Mesenchymal stem cell (in vitro differentiated cells and primary cell): Measurements from ENCODE around the gene P2RX2.

ENCODE experiments used
- DNase-seq: peaks from one replicate; pipeline ENCODE4 v3.0.0-alpha.2; 2013
- H2AFZ ChIP-seq: one replicate; pipeline ENCODE4 v1.6.1; 2013; ENCODE audit warnings: low read depth, mild to moderate bottlenecking, control low read depth, inconsistent platforms, low read length, moderate library complexity
- H2AK5ac ChIP-seq: 2 replicates; pipeline ENCODE4 v1.6.1; 2013; ENCODE audit warnings: low read length, moderate library complexity, mild to moderate bottlenecking, inconsistent platforms; ENCODE audit not compliant: severe bottlenecking
- H2BK120ac ChIP-seq: one replicate; pipeline ENCODE4 v1.6.1; 2013; ENCODE audit warnings: low read depth, mild to moderate bottlenecking, inconsistent platforms, low read length, moderate library complexity
- H2BK12ac ChIP-seq, 2 experiments: one replicate each; pipeline ENCODE4 v1.6.1; 2013; ENCODE audit warnings: inconsistent platforms in 2 of 2, low read length in 2 of 2, mild to moderate bottlenecking in 2 of 2, moderate library complexity in 2 of 2, control low read depth in 1 of 2
- H2BK15ac ChIP-seq: one replicate; pipeline ENCODE4 v1.6.1; 2013; ENCODE audit warnings: mild to moderate bottlenecking, low read depth, inconsistent platforms; ENCODE audit not compliant: poor library complexity, severe bottlenecking
- H2BK5ac ChIP-seq: 2 replicates; pipeline ENCODE4 v1.6.1; 2013; ENCODE audit warnings: low read depth, mild to moderate bottlenecking, low read length, control low read depth, inconsistent platforms; ENCODE audit not compliant: poor library complexity, severe bottlenecking
- H3K14ac ChIP-seq, 2 experiments: one replicate each; pipeline ENCODE4 v1.6.1; 2013; ENCODE audit warnings: inconsistent platforms in 2 of 2, low read length in 2 of 2, control low read depth in 1 of 2, mild to moderate bottlenecking in 1 of 2, moderate library complexity in 1 of 2
- H3K18ac ChIP-seq, 2 experiments: one replicate each; pipeline ENCODE4 v1.6.1; 2013; ENCODE audit warnings: inconsistent platforms in 2 of 2, low read length in 2 of 2, control low read depth in 1 of 2, low read depth in 1 of 2, mild to moderate bottlenecking in 1 of 2
- H3K23ac ChIP-seq, 2 experiments: one replicate each; pipeline ENCODE4 v1.6.1; 2013; ENCODE audit warnings: inconsistent platforms in 2 of 2, low read length in 2 of 2, mild to moderate bottlenecking in 2 of 2, moderate library complexity in 2 of 2, control low read depth in 1 of 2
- H3K27ac ChIP-seq: 2 replicates; pipeline ENCODE4 v1.5.1; 2013; ENCODE audit warnings: mild to moderate bottlenecking, moderate library complexity, low read length, control low read depth, inconsistent platforms; ENCODE audit not compliant: poor library complexity, severe bottlenecking
- H3K27me3 ChIP-seq, 2 experiments: 2 replicates each; pipeline versions ENCODE4 v1.6.1 to v1.7.0; 2013; ENCODE audit warnings: low read length in 2 of 2, mild to moderate bottlenecking in 2 of 2, moderate library complexity in 2 of 2, control low read depth in 1 of 2, inconsistent platforms in 1 of 2; ENCODE audit not compliant: control insufficient read depth in 1 of 2, insufficient read depth in 1 of 2
- H3K36me3 ChIP-seq, 2 experiments: 2 replicates each; pipeline versions ENCODE4 v1.6.1 to v1.7.0; 2013; ENCODE audit warnings: low read length in 2 of 2, control low read depth in 1 of 2, inconsistent platforms in 1 of 2, low read depth in 1 of 2, mild to moderate bottlenecking in 1 of 2; ENCODE audit not compliant: insufficient read depth in 2 of 2, control insufficient read depth in 1 of 2
- H3K4ac ChIP-seq, 2 experiments: one replicate each; pipeline ENCODE4 v1.6.1; 2013; ENCODE audit warnings: inconsistent platforms in 2 of 2, low read length in 2 of 2, mild to moderate bottlenecking in 2 of 2, moderate library complexity in 2 of 2, control low read depth in 1 of 2, low read depth in 1 of 2
- H3K4me1 ChIP-seq: 2 replicates; pipeline ENCODE4 v1.6.1; 2013; ENCODE audit warnings: low read depth, low read length, control low read depth; ENCODE audit not compliant: control insufficient read depth, insufficient read depth
- H3K4me2 ChIP-seq: 2 replicates; pipeline ENCODE4 v1.6.1; 2013; ENCODE audit warnings: low read length, mild to moderate bottlenecking, inconsistent platforms; ENCODE audit not compliant: poor library complexity, severe bottlenecking
- H3K4me3 ChIP-seq, 2 experiments: 2 replicates each; pipeline versions ENCODE4 v1.5.1 to v1.7.0; 2013; ENCODE audit warnings: low read length in 2 of 2, mild to moderate bottlenecking in 2 of 2, control low read depth in 1 of 2, low read depth in 1 of 2; ENCODE audit not compliant: insufficient read depth in 1 of 2
- H3K79me1 ChIP-seq: replicated peaks from 2 replicates; pipeline ENCODE4 v1.6.1; 2013; ENCODE audit warnings: mild to moderate bottlenecking, control low read depth, low read length, inconsistent platforms; ENCODE audit not compliant: poor library complexity, severe bottlenecking
- H3K9ac ChIP-seq: 2 replicates; pipeline ENCODE4 v1.7.0; 2013; ENCODE audit warnings: mild to moderate bottlenecking, low read length, moderate library complexity
- H3K9me3 ChIP-seq: 2 replicates; pipeline ENCODE4 v1.7.0; 2013; ENCODE audit warnings: mild to moderate bottlenecking, low read length; ENCODE audit not compliant: control insufficient read depth
- H4K8ac ChIP-seq: one replicate; pipeline ENCODE4 v1.6.1; 2013; ENCODE audit warnings: inconsistent platforms, mild to moderate bottlenecking, low read length, moderate library complexity
- H4K91ac ChIP-seq: one replicate; pipeline ENCODE4 v1.6.1; 2013; ENCODE audit warnings: mild to moderate bottlenecking, low read length, inconsistent platforms
- WGBS: methylation state at CpG from one replicate; pipeline ENCODE4 v1.1.7; 2013; ENCODE audit warnings: mixed read lengths; 5-methylcytosine and 5-hydroxymethylcytosine counted together

P2RX2 gene

DNA sequence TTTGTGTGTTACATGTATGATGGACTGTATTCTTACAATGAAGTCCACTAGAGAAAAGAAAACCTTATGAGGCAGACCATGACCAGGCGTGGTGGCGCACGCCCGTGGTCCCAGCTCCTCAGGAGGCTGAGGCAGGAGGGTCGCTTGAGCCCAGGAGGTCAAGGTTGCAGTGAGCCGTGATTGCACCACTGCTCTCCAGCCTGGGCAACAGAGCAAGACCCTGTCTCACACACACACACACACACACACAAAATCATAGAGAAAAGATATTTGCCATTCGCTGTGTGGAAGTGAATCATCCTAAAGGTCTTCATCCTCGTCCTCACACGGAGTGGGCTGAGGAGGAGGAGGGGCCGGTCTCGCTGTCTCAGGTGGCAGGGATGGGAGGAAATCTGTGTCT, 40.5 kb upstream of the P2RX2 start:
- no peak overlapping the region for H3K9ac ChIP-seq
- no peak overlapping the region for H2BK12ac ChIP-seq
- no peak overlapping the region for H3K27ac ChIP-seq
- no peak overlapping the region for H3K4me2 ChIP-seq
- peaks cover 18 to 80% of the 10 kb centered on the region in 2 experiments for H3K36me3 ChIP-seq
- peaks cover 5% of the 10 kb centered on the region in 2 experiments for H3K27me3 ChIP-seq
- H4K8ac ChIP-seq = no peak overlapping the region
- no peak overlapping the region for H3K4ac ChIP-seq
- no peak overlapping the region for H4K91ac ChIP-seq
- H2BK15ac ChIP-seq = no peak overlapping the region
- H3K23ac ChIP-seq = no peak overlapping the region
- no peak overlapping the region for H3K4me3 ChIP-seq
- no peaks in the 10 kb centered on the region for H3K9me3 ChIP-seq
- no peak overlapping the region for H2BK5ac ChIP-seq
- peaks cover under 1% of the 10 kb centered on the region for H3K79me1 ChIP-seq
- H3K4me1 ChIP-seq = peaks cover 10% of the 10 kb centered on the region
- H3K18ac ChIP-seq = no peak overlapping the region
- H3K14ac ChIP-seq = no peak overlapping the region
- WGBS = 88% methylated on average over 10 of the region's 11 CpGs
- no peak for DNase-seq
- no peak overlapping the region for H2AFZ ChIP-seq
- no peak overlapping the region for H2AK5ac ChIP-seq
- no peak overlapping the region for H2BK120ac ChIP-seq

- Histone ChIP-seq H3K4me3 (no peak overlapping the region), H2BK5ac (no peak overlapping the region), H3K27me3 (peaks cover 5 to 7% of the 10 kb centered on the region in 2 experiments), H3K79me1 (no peaks in the 10 kb centered on the region), H3K36me3 (peaks cover 18 to 80% of the 10 kb centered on the region in 2 experiments), H3K9me3 (no peaks in the 10 kb centered on the region), H3K14ac (no peak overlapping the region), H3K23ac (no peak overlapping the region), H2AFZ (no peak overlapping the region), H2BK12ac (no peak overlapping the region), H3K4ac (no peak overlapping the region), H2BK120ac (no peak overlapping the region), H3K9ac (no peak overlapping the region), H4K91ac (no peak overlapping the region), H2BK15ac (no peak overlapping the region), H3K27ac (no peak overlapping the region), H2AK5ac (no peak overlapping the region), H3K18ac (no peak overlapping the region), H4K8ac (no peak overlapping the region), H3K4me2 (no peak overlapping the region), H3K4me1 (peaks cover 14% of the 10 kb centered on the region)
- WGBS = 91% methylated on average over 11 of the region's 11 CpGs
- no peak for DNase-seq
Observed at GRCh38 chr12:132578826-132579225, 39.8 kb upstream of the P2RX2 start.

DNA sequence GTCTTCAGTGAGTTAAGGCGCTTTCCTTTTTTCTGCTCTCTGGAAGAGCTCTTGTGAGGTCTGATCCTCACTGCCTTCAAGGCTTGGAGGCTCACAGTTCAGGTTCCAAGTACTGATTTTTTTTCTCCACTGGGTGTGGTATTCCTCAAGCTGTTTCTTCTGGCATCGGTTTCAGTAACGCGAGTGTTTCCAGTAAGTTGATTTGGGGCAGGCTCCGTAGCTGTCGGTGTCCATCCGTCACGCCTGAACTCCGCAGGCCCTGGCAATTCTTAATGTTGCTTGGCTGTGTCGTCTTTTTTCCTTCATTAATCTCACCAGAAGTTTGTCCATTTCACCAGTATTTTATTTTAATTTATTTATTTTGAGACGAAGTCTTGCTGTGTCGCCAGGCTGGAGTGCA, 38.8 kb upstream of the P2RX2 start:
- Histone ChIP-seq H3K14ac (no peak overlapping the region), H3K27ac (no peak overlapping the region), H2AFZ (no peak overlapping the region), H4K8ac (no peak overlapping the region), H2BK5ac (no peak overlapping the region), H2BK120ac (no peak overlapping the region), H3K23ac (no peak overlapping the region), H4K91ac (no peak overlapping the region), H3K18ac (no peak overlapping the region), H3K4me2 (no peak overlapping the region), H3K36me3 (peaks cover 14 to 74% of the 10 kb centered on the region in 2 experiments), H2BK12ac (no peak overlapping the region), H3K4me3 (no peak overlapping the region), H3K9ac (no peak overlapping the region), H3K9me3 (no peaks in the 10 kb centered on the region), H2AK5ac (no peak overlapping the region), H3K27me3 (peaks cover 5 to 14% of the 10 kb centered on the region in 2 experiments), H3K4ac (no peak overlapping the region), H3K4me1 (peaks cover 14% of the 10 kb centered on the region), H2BK15ac (no peak overlapping the region), H3K79me1 (no peaks in the 10 kb centered on the region)
- no peak for DNase-seq
- 94% methylated on average over 10 of the region's 12 CpGs for WGBS

GRCh38 chr12:132580701-132581292, 37.8 kb upstream of the P2RX2 start:
- H3K36me3 ChIP-seq = peaks cover 14 to 71% of the 10 kb centered on the region in 2 experiments
- no peak overlapping the region for H3K18ac ChIP-seq
- H2AFZ ChIP-seq = no peak overlapping the region
- H3K27me3 ChIP-seq = peaks cover 5 to 25% of the 10 kb centered on the region in 2 experiments
- no peak overlapping the region for H4K91ac ChIP-seq
- no peak overlapping the region for H3K27ac ChIP-seq
- 94% methylated on average over 12 of the region's 12 CpGs for WGBS
- H2BK120ac ChIP-seq = no peak overlapping the region
- H3K79me1 ChIP-seq = no peaks in the 10 kb centered on the region
- H3K4ac ChIP-seq = no peak overlapping the region
- no peak overlapping the region for H3K14ac ChIP-seq
- no peak overlapping the region for H3K9ac ChIP-seq
- no peak for DNase-seq
- H2BK12ac ChIP-seq = no peak overlapping the region
- no peak overlapping the region for H3K4me3 ChIP-seq
- no peaks in the 10 kb centered on the region for H3K9me3 ChIP-seq
- peaks cover 14% of the 10 kb centered on the region for H3K4me1 ChIP-seq
- no peak overlapping the region for H3K4me2 ChIP-seq
- H3K23ac ChIP-seq = no peak overlapping the region
- no peak overlapping the region for H2AK5ac ChIP-seq
- peak overlapping the region; percentile 6 for H2BK15ac ChIP-seq
- H2BK5ac ChIP-seq = no peak overlapping the region
- no peak overlapping the region for H4K8ac ChIP-seq
